Upper lobe of right lung (tissue), 1 donor: Measurements from ENCODE around the gene ADAMTS14. TPM values are rescaled to one million over a fixed set of nuclear protein-coding genes. Genes with fewer than 3 reads are reported as not detected.

Experiments used
- ATAC-seq: fragments of 200-7000 bp; cut with Tn5 transposase; one replicate; pipeline ENCODE4 v1.9.1; 2020; ENCODE audit warnings: mild to moderate bottlenecking, moderate library complexity
- DNase-seq: peaks from one replicate; pipeline ENCODE4 v3.0.0-alpha.2; 2020
- H3K27ac ChIP-seq: fragments of 200-600 bp; one replicate; pipeline ENCODE4 v1.8.0; 2022
- H3K27me3 ChIP-seq: fragments of 200-600 bp; one replicate; pipeline ENCODE4 v1.8.0; 2022; ENCODE audit warnings: mild to moderate bottlenecking
- H3K36me3 ChIP-seq: fragments of 200-600 bp; one replicate; pipeline ENCODE4 v1.8.0; 2022
- H3K4me1 ChIP-seq: fragments of 200-600 bp; one replicate; pipeline ENCODE4 v1.8.0; 2022
- H3K4me3 ChIP-seq: fragments of 200-600 bp; one replicate; pipeline ENCODE4 v1.8.0; 2022; ENCODE audit warnings: mild to moderate bottlenecking
- H3K9me3 ChIP-seq: fragments of 200-600 bp; one replicate; pipeline ENCODE4 v1.8.0; 2022
- intact Hi-C: fragments of 100-400 bp; cut with DNase I; formaldehyde crosslinking; loops from one replicate; pipeline ENCODE4 v1.11.0; 2022
- total RNA-seq: library from RNA; stranded (reverse); fragmentation: NEBNext Ultra II Directional; extraction: Animal tissue kit (Norgen Biotek cat#: 25700); gene quantifications from one replicate; pipeline ENCODE4 v1.2.1, GENCODE V29; 2021
- TF ChIP-seq, protein P1 (sequence below): fragments of 200-600 bp; IDR thresholded peaks from one replicate; pipeline ENCODE4 v1.8.0; 2022; ENCODE audit warnings: antibody characterized with exemption
- donor health status: DM: no; HTN: yes; CAD: no; lungs with severe emphysema.

The ADAMTS14 gene
- total RNA-seq, 1 donor from 2014 or later: 0.55 TPM

DNA sequence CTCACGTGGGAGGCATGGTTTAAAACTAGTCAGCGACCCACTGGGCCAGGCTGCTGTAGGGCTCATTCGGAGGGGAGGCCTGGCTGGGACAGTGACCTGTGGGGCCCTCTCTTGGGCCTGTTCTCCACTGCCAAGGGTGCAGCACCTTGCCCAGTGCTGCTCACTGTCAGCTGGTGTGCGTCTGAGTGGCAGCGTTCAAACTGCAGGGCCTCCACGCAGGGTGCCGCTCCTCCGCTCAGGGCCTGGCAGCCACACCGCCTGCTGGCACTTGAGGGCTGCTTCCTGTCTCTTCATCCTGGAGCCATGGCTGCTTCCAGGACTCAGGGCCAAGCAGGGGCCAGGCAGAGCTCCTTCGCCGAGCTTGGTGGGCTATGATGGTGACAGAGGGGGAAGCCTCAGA lies 18.3 kb downstream of the ADAMTS14 start:
- H3K36me3 ChIP-seq: no peaks in the 10 kb centered on the region
- H3K4me3 ChIP-seq: no peak overlapping the region
- H3K27ac ChIP-seq: no peak overlapping the region
- no peaks in the 10 kb centered on the region for H3K27me3 ChIP-seq
- intact Hi-C loops: no loop called here
- H3K4me1 ChIP-seq: no peaks in the 10 kb centered on the region
- ATAC-seq (no peak), DNase-seq (no peak)
- H3K9me3 ChIP-seq: no peaks in the 10 kb centered on the region
- TF ChIP-seq, protein P1, sequence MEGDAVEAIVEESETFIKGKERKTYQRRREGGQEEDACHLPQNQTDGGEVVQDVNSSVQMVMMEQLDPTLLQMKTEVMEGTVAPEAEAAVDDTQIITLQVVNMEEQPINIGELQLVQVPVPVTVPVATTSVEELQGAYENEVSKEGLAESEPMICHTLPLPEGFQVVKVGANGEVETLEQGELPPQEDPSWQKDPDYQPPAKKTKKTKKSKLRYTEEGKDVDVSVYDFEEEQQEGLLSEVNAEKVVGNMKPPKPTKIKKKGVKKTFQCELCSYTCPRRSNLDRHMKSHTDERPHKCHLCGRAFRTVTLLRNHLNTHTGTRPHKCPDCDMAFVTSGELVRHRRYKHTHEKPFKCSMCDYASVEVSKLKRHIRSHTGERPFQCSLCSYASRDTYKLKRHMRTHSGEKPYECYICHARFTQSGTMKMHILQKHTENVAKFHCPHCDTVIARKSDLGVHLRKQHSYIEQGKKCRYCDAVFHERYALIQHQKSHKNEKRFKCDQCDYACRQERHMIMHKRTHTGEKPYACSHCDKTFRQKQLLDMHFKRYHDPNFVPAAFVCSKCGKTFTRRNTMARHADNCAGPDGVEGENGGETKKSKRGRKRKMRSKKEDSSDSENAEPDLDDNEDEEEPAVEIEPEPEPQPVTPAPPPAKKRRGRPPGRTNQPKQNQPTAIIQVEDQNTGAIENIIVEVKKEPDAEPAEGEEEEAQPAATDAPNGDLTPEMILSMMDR: no peak

DNA sequence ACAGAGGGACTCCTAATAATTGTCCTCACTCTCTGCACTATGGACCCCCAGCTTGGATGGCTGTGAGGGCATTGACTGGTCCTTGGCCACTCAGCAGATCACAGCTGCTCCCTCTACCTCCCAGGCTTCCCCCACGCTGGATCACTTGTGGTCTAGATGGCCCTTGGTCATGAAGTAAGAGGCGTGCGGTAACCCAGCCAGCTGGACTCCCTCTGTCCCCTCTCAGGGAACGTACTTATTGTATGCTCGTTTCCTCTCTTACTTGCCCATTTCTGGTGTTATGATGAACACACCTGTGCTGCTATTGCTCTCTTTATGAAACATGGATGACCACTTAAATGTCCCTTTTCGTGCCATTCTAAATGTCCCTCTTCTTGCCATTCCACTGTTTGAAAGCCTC lies 19.3 kb downstream of the ADAMTS14 start:
- Histone ChIP-seq H3K27me3 (no peaks in the 10 kb centered on the region), H3K4me1 (no peaks in the 10 kb centered on the region), H3K36me3 (no peaks in the 10 kb centered on the region), H3K9me3 (no peaks in the 10 kb centered on the region), H3K4me3 (no peak overlapping the region), H3K27ac (no peak overlapping the region)
- ATAC-seq (no peak), DNase-seq (no peak)
- intact Hi-C loops: no loop called here
- TF ChIP-seq, protein P1: no peak

DNA sequence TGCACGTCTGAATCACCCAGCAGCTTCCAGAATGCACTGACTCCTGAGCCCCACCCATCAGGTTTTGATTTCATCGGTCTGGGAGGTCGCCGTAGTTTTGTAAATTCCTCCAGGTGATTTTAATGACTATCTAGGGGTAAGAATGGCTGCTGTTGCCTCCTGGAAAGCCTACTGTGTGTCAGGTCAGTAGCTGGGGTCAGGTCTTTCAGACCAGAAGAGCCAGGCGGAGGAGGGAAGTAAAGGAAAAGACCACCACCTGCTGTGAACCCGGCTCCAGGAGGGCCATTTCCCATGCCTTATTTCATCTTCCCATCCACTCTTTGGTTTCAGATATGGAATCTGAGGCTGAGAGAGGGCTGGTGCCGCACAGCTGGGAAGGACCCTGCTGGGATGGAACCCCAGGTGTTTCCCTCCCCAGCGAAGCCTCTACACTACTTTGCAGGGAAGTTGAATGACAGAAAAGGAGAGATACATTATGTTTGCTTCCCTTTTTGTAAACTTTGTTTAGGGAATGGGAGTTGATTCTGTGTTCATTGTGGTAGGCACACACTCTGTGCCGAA lies 19.8 kb downstream of the ADAMTS14 start:
- Histone ChIP-seq H3K4me3 (no peak overlapping the region), H3K36me3 (no peaks in the 10 kb centered on the region), H3K9me3 (no peaks in the 10 kb centered on the region), H3K4me1 (no peaks in the 10 kb centered on the region), H3K27me3 (no peaks in the 10 kb centered on the region), H3K27ac (no peak overlapping the region)
- no peak for DNase-seq
- TF ChIP-seq, protein P1: no peak
- intact Hi-C loops: no loop called here
- no peak for ATAC-seq

DNA sequence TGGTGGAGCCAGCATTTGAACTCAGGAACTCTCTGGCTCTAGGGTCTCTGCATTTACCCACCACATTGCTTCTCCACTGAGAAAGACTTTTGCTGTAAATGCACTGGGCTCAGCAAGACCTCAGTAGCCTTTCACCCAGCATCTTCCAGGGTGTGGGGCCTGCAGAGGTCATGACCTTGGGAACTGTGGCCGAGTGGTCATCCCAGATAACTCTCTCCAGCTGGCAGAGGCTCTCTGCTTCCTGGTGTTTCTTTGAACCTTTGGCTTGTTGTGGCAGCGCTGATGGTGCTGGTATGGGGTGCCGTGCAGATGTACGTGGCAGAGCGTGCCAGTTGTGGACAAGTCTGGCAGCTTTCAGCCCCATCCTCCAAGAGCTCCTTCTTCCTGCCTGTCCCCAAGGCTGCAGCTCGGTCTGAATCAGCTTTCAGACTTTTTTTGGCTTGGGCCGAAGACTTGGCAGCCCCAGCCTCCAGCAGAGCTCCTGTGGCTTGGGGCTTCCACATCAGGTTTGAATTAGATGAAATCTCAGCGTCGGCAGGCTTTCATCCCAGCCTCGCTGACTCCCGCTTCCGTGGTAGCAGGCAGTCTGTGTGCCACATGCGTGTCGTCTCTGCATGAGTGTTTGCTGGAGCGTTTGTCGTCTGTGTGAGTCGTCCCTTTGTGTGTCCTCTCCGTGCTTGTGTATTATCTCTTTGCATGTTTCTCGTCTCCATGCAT lies 21.5 kb downstream of the ADAMTS14 start:
- Histone ChIP-seq H3K4me1 (no peaks in the 10 kb centered on the region), H3K27ac (no peak overlapping the region), H3K9me3 (no peaks in the 10 kb centered on the region), H3K4me3 (no peak overlapping the region), H3K27me3 (no peaks in the 10 kb centered on the region), H3K36me3 (no peaks in the 10 kb centered on the region)
- DNase-seq (no peak), ATAC-seq (no peak)
- TF ChIP-seq, protein P1: no peak
- intact Hi-C loops: no loop called here

DNA sequence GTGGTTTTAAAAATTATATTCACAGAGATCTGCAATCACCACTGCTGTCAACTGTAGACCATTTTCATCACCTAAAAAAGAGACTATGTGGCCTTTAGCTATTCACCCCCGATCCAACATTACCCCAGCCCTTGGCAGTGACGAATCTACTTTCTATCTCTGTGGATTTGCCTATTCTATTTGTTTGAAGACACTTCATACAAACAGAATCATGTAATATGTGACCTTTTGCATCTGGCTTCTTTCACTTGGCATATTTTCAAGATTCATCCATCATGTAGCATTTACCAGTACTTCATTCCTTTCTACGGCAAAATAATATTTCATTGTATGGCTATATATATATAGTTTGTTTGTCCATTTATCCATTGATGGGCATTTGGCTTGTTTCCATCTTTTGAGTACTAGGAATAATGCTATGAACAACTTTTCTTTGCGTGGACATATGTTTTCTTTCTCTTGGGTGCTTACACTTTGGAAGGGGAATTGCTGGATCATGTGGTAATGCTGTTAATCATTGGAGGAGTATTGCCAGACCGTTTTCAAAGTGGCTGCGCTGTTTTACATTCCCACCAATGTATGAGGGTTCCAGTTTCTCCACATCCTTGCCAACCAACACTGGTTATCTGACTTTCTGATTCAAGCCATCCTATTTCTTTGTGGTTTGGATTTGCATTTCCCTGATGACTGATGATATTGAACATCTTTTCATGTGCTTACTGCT lies 22.3 kb downstream of the ADAMTS14 start:
- Histone ChIP-seq H3K4me3 (no peak overlapping the region), H3K9me3 (no peaks in the 10 kb centered on the region), H3K4me1 (no peaks in the 10 kb centered on the region), H3K36me3 (no peaks in the 10 kb centered on the region), H3K27ac (no peak overlapping the region), H3K27me3 (no peaks in the 10 kb centered on the region)
- DNase-seq: no peak
- TF ChIP-seq, protein P1: no peak
- ATAC-seq: no peak
- intact Hi-C loops: no loop called here
